Ecto neural progenitor cell (in vitro differentiated cells): ENCODE data around the gene BAHCC1.
A peak's percentile ranks its signal among the peaks of the same experiment; 100 is the strongest.
"Not testable (repeated sequence)": the region's sequence is repeated elsewhere in the genome, so short reads cannot be mapped to it uniquely, and the experiment has no call there.

Experiments used
- DNase-seq: peaks from one replicate; pipeline ENCODE4 v3.0.0-alpha.2; 2018; ENCODE audit warnings: low spot score

The BAHCC1 gene

DNA sequence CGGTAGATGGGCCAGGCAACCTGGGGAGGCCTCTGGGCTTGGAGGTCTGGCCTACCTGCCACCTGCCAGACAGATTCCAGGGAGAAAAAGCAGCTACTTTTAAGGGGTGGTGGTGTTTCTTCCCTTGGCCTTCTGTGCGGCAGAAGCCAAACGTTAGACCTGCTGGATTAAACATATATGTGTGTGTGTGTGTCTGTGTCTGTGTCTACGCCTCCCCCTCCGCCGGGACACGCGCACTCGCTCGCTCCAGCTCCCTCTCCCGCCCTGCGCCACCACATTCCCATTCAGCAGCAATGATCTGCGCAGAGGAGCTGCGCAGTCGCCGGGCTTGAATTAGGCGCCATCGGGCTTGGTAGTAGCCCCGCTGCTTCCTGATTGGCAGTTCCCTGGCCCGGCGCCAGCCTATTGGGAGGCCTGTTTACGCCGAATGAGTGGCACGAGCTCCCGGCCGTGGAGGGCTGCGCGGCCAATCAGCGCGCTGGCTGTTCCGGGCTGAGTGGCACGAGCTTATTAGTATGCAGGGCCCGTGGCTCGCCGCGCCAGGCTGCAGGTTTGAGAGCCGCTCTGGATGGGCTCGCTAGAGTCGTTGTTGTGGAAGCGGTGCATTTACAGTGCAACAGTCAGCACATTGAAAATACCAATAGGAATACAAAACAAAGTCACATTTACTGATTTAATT is at the start of gene BAHCC1:
TSS of gene BAHCC1 (plus strand) at position 537 of the 679 bp plus-strand sequence. CDS start 4,283 bp downstream, outside the sequence.
- DNase-seq: peak; percentile 100

DNA sequence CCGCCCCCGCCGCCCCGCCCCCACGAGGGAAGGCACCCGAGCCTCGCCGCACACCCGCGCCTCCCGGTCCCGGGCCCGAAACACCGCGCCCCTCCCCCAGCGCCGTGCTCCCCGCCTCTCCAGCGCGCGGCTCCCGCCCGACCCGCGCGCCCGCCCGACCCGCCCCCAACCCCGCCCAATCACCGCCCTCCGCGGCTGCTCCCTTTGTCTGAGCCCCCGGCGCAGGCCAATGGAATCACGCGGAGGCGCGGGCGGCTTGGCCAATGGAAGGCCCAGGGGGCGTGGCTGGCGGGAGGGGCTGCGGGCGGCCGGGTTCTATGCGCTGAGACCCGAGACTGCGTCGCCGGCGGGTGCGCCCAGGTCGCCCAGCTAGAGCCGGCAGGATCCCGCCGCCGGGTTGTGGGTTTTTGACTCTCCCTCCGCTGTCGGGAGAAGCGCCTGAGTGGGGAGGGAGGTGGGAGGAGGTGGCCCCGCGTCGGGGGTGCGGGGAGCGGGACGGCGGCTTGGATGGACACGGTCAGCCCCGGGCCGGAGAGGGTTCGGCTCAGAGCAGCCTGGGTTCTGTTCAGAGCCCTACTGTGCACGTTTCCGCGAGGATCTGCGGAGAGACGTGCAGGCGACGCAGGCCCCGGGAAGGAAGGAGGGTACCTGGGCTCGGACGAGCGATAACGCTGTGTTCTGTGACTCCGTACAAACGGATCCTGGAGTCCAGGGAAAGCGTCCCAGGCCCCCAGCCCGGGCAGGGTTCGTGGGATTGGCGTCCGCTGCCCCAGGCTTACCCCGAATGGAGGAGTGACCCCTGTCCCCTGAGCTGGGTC is 49.0 kb upstream of the BAHCC1 start:
- DNase-seq: peak; percentile 100

DNA sequence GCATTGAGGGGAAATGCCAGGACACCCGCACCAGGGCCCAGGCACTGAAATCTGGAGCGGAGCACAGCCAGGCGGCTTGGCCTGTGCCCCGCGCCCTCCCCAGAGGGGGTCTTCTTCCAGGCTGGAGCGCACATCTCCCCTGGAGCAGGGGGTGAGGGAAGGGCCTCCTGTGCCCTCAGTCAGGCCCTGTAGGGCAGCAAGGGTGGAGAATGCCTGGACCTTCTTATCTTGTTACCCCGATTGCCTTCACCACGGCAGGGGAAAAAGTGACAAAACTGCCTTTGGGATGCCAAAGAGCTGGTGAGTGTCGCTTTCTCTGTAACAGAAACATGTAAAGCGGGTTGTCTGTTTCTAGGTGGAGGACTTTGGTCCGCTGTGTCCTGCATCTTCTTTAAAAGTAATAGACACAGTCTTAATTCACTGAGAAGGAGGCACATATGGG is 48.3 kb upstream of the BAHCC1 start:
- no peak for DNase-seq

GRCh38 chr17:81347437-81347836 is 47.8 kb upstream of the BAHCC1 start:
- DNase-seq: peak; percentile 53

DNA sequence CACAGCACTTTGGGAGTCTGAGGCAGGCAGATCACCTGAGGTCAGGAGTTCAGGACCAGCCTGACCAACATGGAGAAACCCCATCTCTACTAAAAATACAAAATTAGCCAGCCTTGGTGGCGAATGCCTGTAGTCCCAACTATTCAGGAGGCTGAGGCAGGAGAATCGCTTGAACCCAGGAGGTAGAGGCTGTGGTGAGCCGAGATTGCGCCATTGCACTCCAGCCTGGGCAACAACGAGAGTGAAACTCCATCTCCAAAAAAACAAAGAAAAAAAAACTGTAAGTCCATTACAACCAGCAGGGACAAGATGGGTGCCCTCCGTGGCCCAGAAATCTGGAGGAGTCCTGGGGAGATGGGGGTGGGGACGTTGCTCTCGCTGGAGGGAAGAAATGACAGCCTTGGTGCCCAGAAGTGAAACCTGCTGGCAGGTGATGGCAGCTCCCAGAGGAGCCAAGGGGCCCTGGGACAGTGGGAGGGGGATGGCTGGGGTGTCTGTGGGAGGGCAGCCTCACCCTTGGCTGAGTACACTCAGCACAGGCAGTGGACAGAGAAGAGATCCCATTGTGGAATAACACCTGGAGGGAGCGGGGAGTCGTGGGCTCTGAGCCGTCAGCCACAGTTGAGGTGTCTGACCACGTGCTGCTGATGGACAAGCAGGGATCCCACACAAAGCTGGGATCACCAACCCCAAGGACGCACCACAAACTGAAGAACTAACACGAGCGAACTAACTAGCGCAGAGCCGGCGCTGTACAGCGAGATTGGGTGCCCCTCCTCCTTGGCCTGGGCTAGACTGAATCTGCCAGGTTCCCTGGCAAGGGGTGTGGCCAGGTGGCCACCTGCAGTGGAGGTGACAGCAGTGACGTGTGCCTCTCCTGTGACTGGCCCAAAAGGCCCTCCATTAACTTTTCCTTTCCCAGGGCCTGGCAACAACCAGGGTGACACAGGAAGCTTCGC is 46.9 kb upstream of the BAHCC1 start:
- peak; percentile 45 for DNase-seq

DNA sequence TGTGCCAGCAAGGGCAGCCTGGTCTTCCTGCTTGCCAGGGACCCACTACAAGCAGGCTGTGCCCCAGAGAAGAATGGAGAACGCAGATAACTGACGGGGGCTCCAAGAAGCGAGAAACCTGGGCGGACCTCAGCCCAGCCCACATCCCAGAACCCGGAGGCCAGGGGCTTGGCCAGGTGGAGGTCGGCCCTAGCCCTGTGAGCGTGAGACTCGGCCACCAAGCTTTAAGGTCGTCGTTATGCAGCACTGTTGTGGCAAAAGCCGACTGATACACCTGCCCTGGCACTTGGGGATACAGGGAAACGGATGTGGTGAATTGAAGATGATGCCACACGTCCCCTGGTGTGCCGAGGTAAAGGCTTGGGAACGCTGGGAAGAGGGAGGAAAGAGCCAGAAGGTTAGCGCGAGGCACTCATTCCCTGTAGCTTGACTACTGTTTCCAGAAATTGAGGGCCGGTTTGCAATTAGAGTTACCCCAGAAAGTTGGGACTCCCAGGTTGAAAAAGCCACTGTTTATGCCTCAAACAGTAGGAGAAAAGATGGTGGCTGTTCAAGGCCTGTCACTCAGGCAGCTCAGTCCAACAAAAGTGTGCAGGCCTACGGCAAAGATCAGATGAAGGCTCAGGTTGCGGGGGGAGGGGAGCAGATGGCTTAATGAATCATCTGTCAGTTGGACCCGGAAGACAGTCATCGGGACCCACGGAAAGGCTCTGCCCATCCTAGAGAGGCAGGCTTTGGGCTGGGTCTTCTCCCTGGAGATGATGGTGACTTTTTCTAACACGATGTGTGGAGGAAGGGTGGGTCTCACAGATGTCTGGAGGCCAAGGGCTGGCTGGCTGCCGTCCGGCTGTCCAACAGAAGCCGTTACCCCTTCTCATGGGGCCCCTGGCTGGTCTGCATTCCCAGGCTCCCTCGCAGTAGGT is 45.6 kb upstream of the BAHCC1 start:
- DNase-seq: peak; percentile 45

DNA sequence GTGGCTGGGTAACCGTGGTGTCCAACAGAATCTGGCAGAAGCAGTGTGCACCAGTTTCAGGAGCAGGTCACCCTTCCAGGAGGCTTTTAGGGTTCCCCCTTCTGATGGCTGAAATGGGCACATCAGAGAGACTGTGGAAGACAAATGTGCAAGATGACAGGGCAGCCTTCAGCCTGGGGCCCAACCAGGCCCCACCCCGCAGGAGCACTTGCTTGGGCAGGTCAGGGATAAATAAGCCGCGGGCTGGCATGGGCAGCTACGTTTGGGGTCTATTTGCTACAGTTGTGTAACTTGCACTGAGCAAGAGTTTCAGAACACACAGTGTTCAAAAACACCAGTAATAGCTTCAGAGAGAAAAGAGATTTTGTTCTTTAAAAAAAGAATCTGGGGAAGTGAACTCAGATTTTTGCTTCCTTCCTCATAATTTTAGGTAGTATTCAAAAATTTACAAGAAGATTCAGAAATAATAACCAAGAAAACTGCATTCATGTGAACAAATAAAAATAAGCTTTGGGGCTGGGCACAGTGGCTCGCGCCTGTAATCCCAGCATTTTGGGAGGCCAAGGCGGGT is 44.9 kb upstream of the BAHCC1 start:
- DNase-seq: peak; percentile 49

- DNase-seq: not testable (repeated sequence)
Observed at GRCh38 chr17:81351329-81352052, 43.8 kb upstream of the BAHCC1 start.

- not testable (repeated sequence) for DNase-seq
Observed at GRCh38 chr17:81352056-81352455, 43.2 kb upstream of the BAHCC1 start.

GRCh38 chr17:81354252-81354953 is 40.9 kb upstream of the BAHCC1 start:
- peak; percentile 50 for DNase-seq

GRCh38 chr17:81354954-81355347 is 40.3 kb upstream of the BAHCC1 start:
- DNase-seq: no peak

DNA sequence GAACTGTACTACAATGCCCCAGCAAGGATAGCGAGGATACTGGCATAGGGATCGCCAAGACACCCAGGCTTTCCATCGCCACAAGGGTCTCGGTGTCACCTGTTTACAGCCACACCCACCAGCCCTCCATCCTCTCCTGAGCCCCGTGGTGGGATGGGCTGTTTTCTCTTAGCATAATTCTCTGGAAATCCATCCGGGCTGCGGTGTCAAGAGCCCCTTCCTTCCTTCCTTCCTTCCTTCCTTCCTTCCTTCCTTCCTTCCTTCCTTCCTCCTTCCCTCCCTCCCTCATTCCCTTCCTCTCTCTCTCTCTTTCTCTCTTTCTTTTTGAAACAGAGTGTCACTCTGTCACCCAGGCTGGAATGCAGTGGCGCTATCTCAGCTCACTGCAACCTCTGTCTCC is 36.0 kb upstream of the BAHCC1 start:
- DNase-seq: no peak

- DNase-seq: not testable (repeated sequence)
Observed at GRCh38 chr17:81362001-81362400, 33.3 kb upstream of the BAHCC1 start.

DNA sequence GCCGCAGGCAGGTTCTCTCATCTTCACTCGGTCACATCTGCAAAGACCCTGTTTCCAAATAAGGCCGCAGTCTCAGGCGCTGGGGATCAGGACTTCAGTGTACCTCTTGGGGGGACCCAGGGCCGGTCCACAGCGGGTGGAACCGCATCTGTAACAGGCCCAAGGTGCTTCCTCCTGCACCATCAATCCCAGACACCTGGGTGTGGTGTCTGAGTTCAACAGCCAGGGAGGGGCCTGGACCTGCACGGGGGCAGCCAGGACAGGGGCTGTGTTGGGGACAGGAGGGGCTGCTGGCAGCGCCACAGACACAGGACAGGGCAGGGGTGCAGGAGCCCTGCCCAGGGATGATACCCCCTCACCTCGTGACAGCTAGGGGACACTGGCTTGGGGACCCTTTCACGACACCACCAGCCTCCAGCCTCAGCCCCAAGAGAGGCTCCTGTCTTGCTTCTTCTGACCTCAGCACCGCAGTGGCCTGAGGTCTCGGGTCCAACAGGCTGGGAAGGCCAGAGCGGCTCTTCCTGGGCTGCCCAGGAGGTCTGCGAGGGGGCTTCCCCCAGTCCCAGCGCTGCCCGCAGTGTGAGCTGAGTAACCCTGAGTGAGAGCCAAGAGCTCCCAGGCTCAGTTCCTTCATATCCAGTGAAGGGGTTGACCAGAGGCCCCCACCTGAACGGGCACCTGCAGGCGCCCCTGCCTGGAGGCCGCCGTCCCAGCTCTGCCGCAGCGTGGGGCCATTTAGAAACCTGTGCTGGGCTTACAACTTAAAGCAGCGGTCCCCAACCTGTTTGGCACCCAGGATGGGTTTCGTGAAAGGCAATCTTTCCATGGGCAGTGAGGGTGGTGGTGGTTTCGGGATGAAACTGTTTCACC is 30.7 kb upstream of the BAHCC1 start:
- DNase-seq: peak; percentile 57

DNA sequence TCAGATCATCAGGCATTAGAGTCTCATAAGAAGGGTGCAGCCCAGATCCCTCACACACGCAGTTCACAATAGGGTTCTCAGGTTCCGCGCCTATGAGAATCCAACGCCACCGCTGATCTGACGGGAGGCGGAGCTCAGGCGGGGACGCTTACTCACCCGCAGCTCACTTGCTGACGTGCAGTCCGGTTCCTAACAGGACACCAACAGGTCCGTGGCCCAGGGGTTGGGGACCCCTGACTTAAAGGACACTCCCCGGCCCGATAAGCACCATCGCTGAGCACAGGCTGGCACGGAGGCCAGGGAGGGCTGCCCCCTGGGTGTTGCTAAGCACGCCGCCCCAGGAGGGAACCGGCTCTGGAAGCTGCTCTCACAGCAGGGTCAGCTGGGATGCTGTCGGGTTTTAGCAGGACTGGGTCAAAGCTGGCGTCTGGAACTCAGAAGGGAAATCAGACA is 30.1 kb upstream of the BAHCC1 start:
- DNase-seq: peak; percentile 86

GRCh38 chr17:81365601-81366585 is 29.4 kb upstream of the BAHCC1 start:
- DNase-seq: peak; percentile 47

DNA sequence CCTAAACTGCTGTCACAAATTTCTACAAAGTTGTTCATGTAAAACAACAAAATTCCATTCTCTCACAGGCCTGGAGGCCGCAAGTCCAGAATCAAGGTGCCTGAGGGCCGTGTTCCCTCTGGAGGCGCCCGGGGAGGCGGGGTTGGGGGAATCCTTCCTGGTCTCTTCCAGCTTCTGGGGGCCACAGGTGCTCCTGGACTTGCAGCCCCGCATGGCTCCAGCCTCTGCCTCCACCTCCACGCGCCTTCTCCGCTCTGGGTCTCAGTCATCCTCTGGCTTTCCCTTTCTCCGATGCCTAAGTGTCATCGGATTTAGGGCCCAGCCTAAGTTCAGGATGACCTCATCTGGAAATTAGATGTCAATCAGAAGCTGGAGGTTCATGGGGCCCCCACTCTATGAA is 28.6 kb upstream of the BAHCC1 start:
- no peak for DNase-seq
